ENCODE results near the gene FBF1. TPM values are rescaled to one million over a fixed set of nuclear protein-coding genes. Genes with fewer than 3 reads are reported as not detected.

FBF1 gene
- total RNA-seq, 2 experiments from 2014 or later, result 16.2 to 18.0 TPM

GRCh38 chr17:75922963-75923874 is 17.6 kb downstream of the FBF1 start:
- POLR2A ChIA-PET, result interaction anchor here (0.5 kb wide), 1 partner anchor 11 kb away, joined by 6 read pairs; no protein-coding TSS in a partner anchor
- no peaks in the 10 kb centered on the region for H3K4me1 Mint-ChIP-seq
- H3K9me3 Mint-ChIP-seq (ENCODE audit: low read depth), result no peaks in the 10 kb centered on the region
- H3K36me3 Mint-ChIP-seq (ENCODE audit: low read depth), result peaks cover 12% of the 10 kb centered on the region
- H3K27me3 Mint-ChIP-seq, result no peaks in the 10 kb centered on the region
- no peak overlapping the region for H3K27ac Mint-ChIP-seq
- no peak for ATAC-seq
- CTCF ChIA-PET, result interaction anchor here (0.7 to 0.9 kb wide), 2 partner anchors 79 to 377 kb away, joined by 3 read pairs; no protein-coding TSS in a partner anchor
- DNase-seq, result no peak
- intact Hi-C loops (cut with DNase I, micrococcal nuclease), result no loop called here
- H3K4me3 Mint-ChIP-seq, result no peak overlapping the region

DNA sequence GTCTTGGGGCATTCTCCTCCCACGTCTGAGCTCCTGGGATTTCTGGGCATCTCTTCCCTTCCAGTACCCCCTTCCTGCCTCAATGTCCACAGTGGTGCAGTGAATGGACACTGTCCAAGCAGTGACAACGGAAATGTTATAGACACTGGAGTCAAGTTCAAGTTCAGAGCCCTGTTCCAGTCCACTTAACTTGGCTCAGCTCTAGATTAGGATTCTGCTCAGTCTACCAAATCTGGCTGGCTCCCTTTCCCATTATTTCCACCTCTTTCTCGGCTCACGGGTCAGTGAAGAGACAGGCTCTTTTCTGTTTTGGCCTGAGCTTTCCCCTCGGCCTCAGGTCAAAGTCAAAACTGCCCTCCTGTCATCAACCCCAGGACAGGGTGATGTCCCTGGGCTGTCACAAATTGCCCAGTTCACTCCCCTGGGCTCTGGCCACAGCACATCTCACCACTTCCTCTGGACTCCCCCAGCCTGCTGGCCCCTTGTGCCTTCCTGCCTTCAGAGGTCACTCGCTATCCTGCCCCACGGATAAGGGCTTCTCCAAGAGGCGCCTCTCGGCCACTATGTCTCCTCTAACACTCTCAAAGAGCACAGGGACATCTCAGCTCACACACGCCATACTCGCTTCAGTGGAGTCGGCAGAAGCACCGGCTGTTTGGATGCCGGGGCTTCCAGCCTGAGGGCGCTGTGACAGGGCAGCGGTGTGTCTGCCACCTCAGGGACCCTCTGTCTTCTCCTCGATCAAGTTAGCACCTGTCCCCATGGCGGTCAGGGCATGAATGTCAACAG is 18.5 kb downstream of the FBF1 start:
- CTCF ChIA-PET, result no interaction called here
- POLR2A ChIA-PET, result no interaction called here

GRCh38 chr17:75921596-75921995 is 19.2 kb downstream of the FBF1 start:
- H3K4me1 Mint-ChIP-seq, result peaks cover 2% of the 10 kb centered on the region
- CTCF ChIA-PET, result interaction anchor here (0.5 kb wide), 1 partner anchor 88 kb away, joined by 3 read pairs; no protein-coding TSS in a partner anchor
- intact Hi-C loops (cut with DNase I, micrococcal nuclease), result no loop called here
- no peaks in the 10 kb centered on the region for H3K27me3 Mint-ChIP-seq
- no peak overlapping the region for H3K27ac Mint-ChIP-seq
- peaks cover 8% of the 10 kb centered on the region for H3K36me3 Mint-ChIP-seq (ENCODE audit: low read depth)
- H3K9me3 Mint-ChIP-seq (ENCODE audit: low read depth), result no peaks in the 10 kb centered on the region
- no peak overlapping the region for H3K4me3 Mint-ChIP-seq
- POLR2A ChIA-PET, result no interaction called here
- DNase-seq, result no peak
- ATAC-seq, result no peak

More for the DNA sequence above, 18.5 kb downstream of the FBF1 start:
- Mint-ChIP-seq H3K4me1 (no peaks in the 10 kb centered on the region), H3K27ac (no peak overlapping the region), H3K9me3 (ENCODE audit: low read depth) (no peaks in the 10 kb centered on the region), H3K36me3 (ENCODE audit: low read depth) (peaks cover 10% of the 10 kb centered on the region), H3K4me3 (no peak overlapping the region), H3K27me3 (no peaks in the 10 kb centered on the region)
- intact Hi-C loops (cut with DNase I, micrococcal nuclease), result no loop called here
- no peak for ATAC-seq
- DNase-seq, result no peak

GRCh38 chr17:75920045-75920560 is 20.7 kb downstream of the FBF1 start:
- Mint-ChIP-seq H3K27me3 (no peaks in the 10 kb centered on the region), H3K4me3 (no peak overlapping the region), H3K9me3 (ENCODE audit: low read depth) (no peaks in the 10 kb centered on the region), H3K27ac (no peak overlapping the region), H3K36me3 (ENCODE audit: low read depth) (peaks cover 7% of the 10 kb centered on the region), H3K4me1 (peaks cover 2% of the 10 kb centered on the region)
- CTCF ChIA-PET, result interaction anchor here (1.2 kb wide), 1 partner anchor 80 kb away, joined by 3 read pairs; no protein-coding TSS in a partner anchor
- DNase-seq (no peak), ATAC-seq (no peak)
- POLR2A ChIA-PET, result interaction anchor here (1.1 kb wide), 1 partner anchor 60 kb away, joined by 3 read pairs; no protein-coding TSS in a partner anchor
- intact Hi-C loops (cut with DNase I, micrococcal nuclease), result no loop called here

DNA sequence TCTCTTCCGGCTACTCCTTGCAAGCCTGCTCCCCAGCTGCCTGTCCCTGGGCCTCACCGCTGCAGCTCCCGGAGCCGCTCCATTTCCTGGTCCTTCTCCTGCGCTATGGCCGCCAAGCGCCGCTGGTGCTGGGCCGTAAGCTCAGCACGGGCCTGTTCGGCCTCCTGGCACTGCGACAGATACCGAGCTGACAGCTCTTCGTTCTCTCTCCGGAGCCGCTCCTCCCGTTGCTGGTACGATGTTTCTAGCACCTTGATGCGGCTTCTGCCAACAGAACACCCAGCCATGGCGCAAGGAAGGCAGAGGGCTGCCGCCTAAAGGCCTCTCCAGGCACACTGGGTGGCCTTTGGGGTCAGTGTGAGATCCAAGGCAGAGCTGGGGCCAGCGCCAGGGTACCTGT is 21.2 kb downstream of the FBF1 start:
- Mint-ChIP-seq H3K4me3 (no peak overlapping the region), H3K27me3 (no peaks in the 10 kb centered on the region), H3K4me1 (peaks cover 2% of the 10 kb centered on the region), H3K36me3 (ENCODE audit: low read depth) (peaks cover 7% of the 10 kb centered on the region), H3K9me3 (ENCODE audit: low read depth) (no peaks in the 10 kb centered on the region), H3K27ac (no peak overlapping the region)
- no peak for DNase-seq
- CTCF ChIA-PET, result interaction anchor here (1.2 to 1.4 kb wide), 2 partner anchors 80 to 477 kb away, joined by 3 read pairs; no protein-coding TSS in a partner anchor
- intact Hi-C loops (cut with DNase I, micrococcal nuclease), result no loop called here
- POLR2A ChIA-PET, result interaction anchor here (1.1 kb wide), 1 partner anchor 60 kb away, joined by 3 read pairs; no protein-coding TSS in a partner anchor
- no peak for ATAC-seq

GRCh38 chr17:75917917-75918445 is 22.9 kb downstream of the FBF1 start:
- ATAC-seq (no peak), DNase-seq (no peak)
- Mint-ChIP-seq H3K27ac (no peak overlapping the region), H3K4me1 (peaks cover 2% of the 10 kb centered on the region), H3K36me3 (ENCODE audit: low read depth) (peaks cover 8% of the 10 kb centered on the region), H3K9me3 (ENCODE audit: low read depth) (no peaks in the 10 kb centered on the region), H3K27me3 (no peaks in the 10 kb centered on the region), H3K4me3 (no peak overlapping the region)
- ChIA-PET POLR2A (no interaction called here), CTCF (interaction anchor here (1.3 kb wide), 1 partner anchor 96 kb away, joined by 3 read pairs; no protein-coding TSS in a partner anchor)
- intact Hi-C loops (cut with DNase I, micrococcal nuclease), result no loop called here

GRCh38 chr17:75917141-75917916 is 23.5 kb downstream of the FBF1 start:
- intact Hi-C loops (cut with DNase I, micrococcal nuclease), result no loop called here
- H3K36me3 Mint-ChIP-seq (ENCODE audit: low read depth), result peaks cover 5% of the 10 kb centered on the region
- peaks cover 2% of the 10 kb centered on the region for H3K4me1 Mint-ChIP-seq
- POLR2A ChIA-PET, result no interaction called here
- ATAC-seq (no peak), DNase-seq (no peak)
- H3K4me3 Mint-ChIP-seq, result no peak overlapping the region
- no peaks in the 10 kb centered on the region for H3K9me3 Mint-ChIP-seq (ENCODE audit: low read depth)
- H3K27me3 Mint-ChIP-seq, result no peaks in the 10 kb centered on the region
- no peak overlapping the region for H3K27ac Mint-ChIP-seq
- CTCF ChIA-PET, result no interaction called here

GRCh38 chr17:75915268-75915667 is 25.6 kb downstream of the FBF1 start:
- ATAC-seq (no peak), DNase-seq (no peak)
- Mint-ChIP-seq H3K36me3 (ENCODE audit: low read depth) (peaks cover 5% of the 10 kb centered on the region), H3K4me1 (peaks cover 2% of the 10 kb centered on the region), H3K4me3 (no peak overlapping the region), H3K27me3 (no peaks in the 10 kb centered on the region), H3K9me3 (ENCODE audit: low read depth) (no peaks in the 10 kb centered on the region), H3K27ac (no peak overlapping the region)
- ChIA-PET CTCF (interaction anchor here (1.1 kb wide), 2 partner anchors 10 to 12 kb away, joined by 3 read pairs; no protein-coding TSS in a partner anchor), POLR2A (no interaction called here)
- intact Hi-C loops (cut with DNase I, micrococcal nuclease), result no loop called here

GRCh38 chr17:75914643-75915267 is 26.1 kb downstream of the FBF1 start:
- POLR2A ChIA-PET, result no interaction called here
- DNase-seq (no peak), ATAC-seq (no peak)
- Mint-ChIP-seq H3K4me3 (no peak overlapping the region), H3K36me3 (ENCODE audit: low read depth) (peaks cover 5% of the 10 kb centered on the region), H3K27ac (no peak overlapping the region), H3K4me1 (peaks cover 5% of the 10 kb centered on the region), H3K9me3 (ENCODE audit: low read depth) (no peaks in the 10 kb centered on the region), H3K27me3 (no peaks in the 10 kb centered on the region)
- intact Hi-C loops (cut with DNase I, micrococcal nuclease), result no loop called here
- CTCF ChIA-PET, result interaction anchor here (1.1 kb wide), 1 partner anchor 9 kb away, joined by 3 read pairs; no protein-coding TSS in a partner anchor

DNA sequence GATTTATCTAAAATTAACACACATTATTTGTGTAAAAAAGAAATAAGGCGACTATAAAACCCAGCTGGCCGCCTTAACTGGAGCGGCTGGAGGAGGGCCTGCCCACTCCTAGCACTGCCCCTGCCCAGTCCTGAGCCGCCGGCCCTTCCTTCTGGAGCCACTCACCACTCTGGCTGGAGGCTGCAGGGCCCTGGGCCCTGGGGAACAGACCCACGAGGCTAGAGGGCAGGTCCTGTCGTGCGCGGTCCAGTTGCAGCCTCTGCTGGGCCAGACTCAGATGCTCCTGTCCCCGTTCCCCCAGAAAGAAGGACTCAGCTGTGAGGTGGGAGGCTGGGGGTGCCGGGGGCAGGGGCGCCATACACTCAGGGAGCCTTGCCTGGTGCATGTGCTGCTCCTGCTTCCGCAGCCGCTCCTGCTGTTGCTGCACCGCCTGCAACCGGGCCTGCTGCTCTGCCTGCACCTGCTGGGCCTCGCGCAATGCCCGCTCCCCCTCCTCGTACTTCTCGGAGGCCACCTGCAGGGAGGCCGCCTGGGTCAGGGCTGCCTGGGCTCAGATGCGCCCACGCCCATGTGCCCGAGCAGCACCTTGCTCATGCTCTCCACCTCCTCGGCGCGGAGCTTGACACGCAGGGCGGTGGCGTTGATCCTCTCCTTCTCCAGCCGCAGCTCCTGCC is 27.2 kb downstream of the FBF1 start:
- DNase-seq (no peak), ATAC-seq (no peak)
- no peaks in the 10 kb centered on the region for H3K27me3 Mint-ChIP-seq
- peaks cover 5% of the 10 kb centered on the region for H3K36me3 Mint-ChIP-seq (ENCODE audit: low read depth)
- no peak overlapping the region for H3K27ac Mint-ChIP-seq
- no peaks in the 10 kb centered on the region for H3K9me3 Mint-ChIP-seq (ENCODE audit: low read depth)
- POLR2A ChIA-PET, result interaction anchor here (0.6 kb wide), 1 partner anchor 41 kb away, joined by 6 read pairs; no protein-coding TSS in a partner anchor
- intact Hi-C loops (cut with DNase I, micrococcal nuclease), result no loop called here
- CTCF ChIA-PET, result no interaction called here
- peaks cover 5% of the 10 kb centered on the region for H3K4me1 Mint-ChIP-seq
- H3K4me3 Mint-ChIP-seq, result no peak overlapping the region
